GM19238 (cell line): ENCODE data around the gene TPRA1.

ENCODE experiments used
- DNase-seq: peaks from one replicate; pipeline ENCODE4 v3.0.0; 2011; ENCODE audit warnings: low spot score; ENCODE audit not compliant: insufficient read length

TPRA1 gene

DNA sequence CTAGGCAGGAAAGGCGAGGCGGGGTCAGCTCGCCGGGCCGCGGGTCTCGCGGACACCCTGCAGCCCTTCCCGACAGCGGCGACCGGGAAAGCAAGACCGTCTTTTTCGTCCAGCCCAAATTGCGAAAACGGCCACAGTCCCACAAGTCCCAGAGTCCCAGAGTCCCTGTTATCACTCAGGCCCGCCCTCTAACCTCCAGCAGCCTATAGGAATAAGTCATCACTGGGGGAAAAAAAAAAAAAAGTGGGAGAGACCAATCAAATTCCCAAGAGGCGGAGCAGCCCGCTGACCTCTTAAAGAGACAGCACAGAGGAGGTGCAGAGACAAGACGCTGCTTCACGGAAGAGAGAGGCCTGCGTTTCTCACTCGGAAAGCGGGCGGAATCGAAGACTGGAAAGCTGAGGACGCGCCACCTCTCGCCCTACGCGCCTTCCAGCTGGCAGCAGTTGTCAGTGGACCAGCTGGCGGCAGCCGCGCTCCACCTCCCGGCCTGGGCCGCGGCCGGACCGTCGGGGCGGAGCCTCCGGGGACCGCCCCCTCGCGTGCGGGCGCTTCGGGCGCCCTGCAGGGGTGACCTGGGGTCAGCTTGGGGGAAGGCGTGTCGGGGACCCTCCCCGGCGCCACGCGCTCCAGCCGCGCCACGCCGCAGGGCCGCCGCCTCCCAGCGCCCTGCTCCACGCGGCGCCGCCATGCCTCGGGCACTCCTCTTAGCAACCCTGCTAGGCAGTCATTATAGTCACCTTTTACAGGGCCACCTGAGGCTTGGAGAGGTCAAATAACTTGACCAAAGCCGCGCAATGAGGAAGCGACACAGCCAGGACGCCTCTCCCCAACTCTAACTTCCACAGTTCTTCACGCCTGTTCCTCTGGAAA is at the start of gene TPRA1:
Gene TPRA1, minus strand, starts transcription at position 141 of the 873 bp plus-strand sequence. CDS start 10,587 bp downstream, outside the sequence.
- DNase-seq, result peak; percentile 96

DNA sequence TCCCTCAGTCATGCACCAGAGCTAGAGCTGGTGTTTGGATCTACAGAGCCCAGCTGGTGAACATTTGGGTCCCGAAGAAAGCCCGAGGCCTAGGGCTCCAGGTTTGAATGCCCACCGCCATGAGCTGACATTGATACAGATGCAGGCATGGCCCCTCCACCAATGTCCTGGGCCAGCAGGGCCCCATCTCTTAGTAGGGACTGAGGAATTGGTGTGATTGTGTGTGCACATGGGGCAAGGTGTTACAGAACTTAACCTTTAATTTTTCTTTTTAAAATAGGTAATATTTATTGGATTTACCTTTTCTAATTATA is 49.5 kb upstream of the TPRA1 start:
- DNase-seq, result no peak

GRCh38 chr3:127639173-127640041 is 48.9 kb upstream of the TPRA1 start:
- DNase-seq, result no peak

DNA sequence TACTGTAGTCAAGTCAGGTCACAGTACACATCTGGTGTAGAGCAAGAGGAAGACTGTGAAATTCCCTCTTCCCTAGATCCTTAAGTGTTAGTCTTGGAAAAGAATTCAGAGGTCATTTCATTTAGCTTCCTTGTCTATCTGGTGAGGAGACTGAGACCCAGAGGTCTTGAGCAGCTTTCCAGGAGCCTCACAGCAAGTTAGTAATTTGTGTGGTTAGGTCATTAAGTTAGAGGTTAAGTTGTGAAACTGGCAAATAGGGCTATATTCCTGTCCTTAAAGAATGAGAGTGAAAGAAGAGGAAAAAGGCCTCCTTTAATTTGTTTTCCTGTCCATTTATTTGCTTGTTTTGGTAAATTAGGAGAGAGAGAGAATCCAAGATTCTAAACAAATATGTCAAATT is 47.4 kb upstream of the TPRA1 start:
- no peak for DNase-seq

GRCh38 chr3:127637546-127637945 is 47.0 kb upstream of the TPRA1 start:
- DNase-seq, result no peak

GRCh38 chr3:127634653-127635052 is 44.1 kb upstream of the TPRA1 start:
- DNase-seq, result no peak

GRCh38 chr3:127632035-127632820 is 41.7 kb upstream of the TPRA1 start:
- no peak for DNase-seq

DNA sequence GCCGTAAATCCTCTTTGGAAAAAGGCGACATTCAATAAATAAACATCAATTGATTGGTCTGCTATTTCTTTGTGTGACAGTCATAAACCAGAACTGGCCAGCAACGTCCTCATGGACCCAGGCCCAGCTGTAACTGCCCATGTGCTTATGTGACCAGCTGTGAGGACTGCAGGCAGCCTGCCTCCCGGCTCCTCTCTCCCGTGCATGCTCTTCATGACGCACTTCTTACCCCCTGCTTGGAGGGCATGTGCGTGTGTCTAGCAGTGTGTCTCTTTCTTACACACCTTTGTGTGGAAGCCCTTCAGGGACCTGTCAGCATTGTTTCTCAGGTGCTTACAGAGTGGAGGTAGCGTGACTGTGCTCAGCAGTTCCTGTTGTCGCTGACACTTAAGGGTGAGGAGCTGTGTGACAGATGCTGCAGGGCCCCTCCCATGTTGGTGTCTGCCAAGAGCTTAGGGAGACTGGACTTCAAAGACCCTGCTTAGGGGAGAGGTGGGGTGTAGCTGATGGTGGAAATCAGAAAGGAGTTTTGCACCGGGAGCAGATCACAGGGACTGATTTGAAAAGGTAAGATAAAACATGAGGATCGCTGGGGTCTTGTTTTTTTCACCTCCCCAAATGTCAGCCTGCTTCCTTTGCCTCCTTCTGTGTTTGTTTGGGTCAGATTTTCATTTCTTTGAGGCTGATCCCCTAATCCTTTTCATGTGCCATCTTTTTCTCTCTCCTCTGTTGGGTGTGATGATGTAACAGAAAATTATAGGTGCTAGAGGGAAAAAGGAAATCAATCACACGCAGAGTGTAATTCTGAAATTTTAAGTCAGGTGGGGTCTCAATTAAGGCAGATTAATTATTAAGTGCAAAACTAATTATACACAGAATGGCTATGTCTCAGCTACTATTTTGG is 40.5 kb upstream of the TPRA1 start:
- DNase-seq, result no peak

- no peak for DNase-seq
These were observed 39.2 kb upstream of the TPRA1 start for GRCh38 chr3:127629467-127630403.

DNA sequence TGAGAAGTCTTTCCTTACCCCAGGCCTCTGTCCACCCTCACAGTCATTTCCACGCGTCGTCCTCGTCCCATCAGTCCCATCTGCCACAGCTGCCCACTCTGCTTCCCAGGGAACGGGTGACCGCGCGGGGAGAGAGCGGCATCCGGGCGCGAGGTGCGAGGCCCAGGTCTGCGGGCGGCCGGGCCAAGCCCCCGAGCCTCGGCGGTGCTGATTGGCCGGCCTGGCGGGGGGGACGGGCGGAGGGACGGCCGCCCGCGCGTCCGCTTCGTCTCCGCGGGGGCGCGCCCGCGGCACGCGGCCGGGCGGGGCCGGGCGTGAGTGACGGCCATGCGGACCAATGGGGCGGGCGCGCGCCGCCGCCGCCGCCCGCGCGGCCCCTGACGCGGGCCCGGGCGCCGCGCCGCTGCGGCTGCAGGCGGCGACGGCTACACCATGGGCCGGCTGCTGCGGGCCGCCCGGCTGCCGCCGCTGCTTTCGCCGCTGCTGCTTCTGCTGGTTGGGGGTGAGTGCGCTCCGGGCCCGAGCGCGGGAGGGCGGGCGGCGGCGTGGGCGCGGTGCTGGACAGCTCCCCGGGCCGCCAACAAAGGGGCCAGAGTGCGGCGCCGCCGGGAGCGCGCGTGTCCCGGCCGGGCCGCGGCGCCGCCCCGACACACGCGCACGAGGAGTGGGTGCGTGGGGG is 38.4 kb upstream of the TPRA1 start, which contains the start of gene PODXL2:
Gene PODXL2, plus strand, starts transcription at position 398 of the 679 bp plus-strand sequence. Its CDS starts 35 bp downstream, at position 433.
- peak; percentile 60 for DNase-seq

- DNase-seq, result no peak
These were observed 37.9 kb upstream of the TPRA1 start for GRCh38 chr3:127628426-127628787.

DNA sequence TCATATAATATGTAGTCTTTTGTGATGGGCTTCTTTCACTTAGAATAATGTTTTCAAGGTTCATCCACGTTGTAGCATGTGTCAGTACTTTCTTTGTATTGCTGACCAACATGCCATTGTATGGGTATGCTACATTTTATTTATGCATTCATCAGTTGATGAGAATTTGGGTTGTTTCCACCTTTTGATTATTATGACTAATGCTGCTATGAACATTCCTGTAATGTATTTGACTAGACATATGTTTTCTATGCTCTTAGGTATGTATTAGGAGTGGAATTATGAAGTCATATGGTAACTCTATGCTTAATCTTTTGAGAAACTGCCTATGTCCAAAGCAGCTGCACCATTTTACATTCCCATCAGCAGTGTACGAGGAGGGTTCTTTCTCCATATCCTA is 35.3 kb upstream of the TPRA1 start:
- no peak for DNase-seq

GRCh38 chr3:127624063-127624462 is 33.5 kb upstream of the TPRA1 start:
- no peak for DNase-seq

DNA sequence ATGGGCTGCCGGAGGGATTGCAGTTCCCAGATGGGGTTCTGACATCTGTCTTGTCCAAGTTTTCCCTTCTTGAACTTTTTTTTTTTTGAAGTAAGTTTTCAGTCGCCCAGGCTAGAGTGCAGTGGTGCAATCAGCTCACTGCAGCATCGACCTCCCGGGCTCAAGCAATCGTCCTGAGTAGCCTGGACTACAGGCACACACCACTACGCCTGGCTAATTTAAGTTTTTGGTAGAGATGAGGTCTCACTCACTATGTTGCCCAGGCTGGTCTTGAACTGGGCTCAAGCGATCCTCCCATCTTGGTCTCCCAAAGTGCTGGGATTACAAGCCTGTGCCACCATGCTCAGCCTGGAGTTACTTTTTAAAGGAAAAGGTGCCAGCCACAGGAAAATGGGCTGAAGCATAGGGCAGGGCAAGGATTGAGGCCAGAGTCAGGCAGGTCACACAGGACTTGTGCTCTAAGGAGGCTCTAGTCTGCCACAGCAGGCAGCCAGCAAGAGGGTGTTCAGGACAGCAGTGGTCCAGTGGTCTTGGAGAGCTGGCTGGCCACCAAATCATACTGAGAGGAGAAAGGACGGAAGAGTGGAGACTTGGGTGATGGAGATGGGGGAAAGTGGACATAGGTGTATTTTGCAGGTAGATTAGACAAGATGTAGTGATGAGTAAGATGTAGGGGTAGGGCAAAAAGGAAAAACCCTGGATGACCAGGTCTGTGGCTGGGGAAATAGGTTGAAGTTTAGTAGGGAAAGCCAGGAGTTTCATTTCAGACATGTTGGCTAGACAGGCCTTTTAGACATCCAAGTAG is 32.4 kb upstream of the TPRA1 start:
- DNase-seq, result no peak

GRCh38 chr3:127622031-127622430 is 31.5 kb upstream of the TPRA1 start:
- DNase-seq, result no peak

DNA sequence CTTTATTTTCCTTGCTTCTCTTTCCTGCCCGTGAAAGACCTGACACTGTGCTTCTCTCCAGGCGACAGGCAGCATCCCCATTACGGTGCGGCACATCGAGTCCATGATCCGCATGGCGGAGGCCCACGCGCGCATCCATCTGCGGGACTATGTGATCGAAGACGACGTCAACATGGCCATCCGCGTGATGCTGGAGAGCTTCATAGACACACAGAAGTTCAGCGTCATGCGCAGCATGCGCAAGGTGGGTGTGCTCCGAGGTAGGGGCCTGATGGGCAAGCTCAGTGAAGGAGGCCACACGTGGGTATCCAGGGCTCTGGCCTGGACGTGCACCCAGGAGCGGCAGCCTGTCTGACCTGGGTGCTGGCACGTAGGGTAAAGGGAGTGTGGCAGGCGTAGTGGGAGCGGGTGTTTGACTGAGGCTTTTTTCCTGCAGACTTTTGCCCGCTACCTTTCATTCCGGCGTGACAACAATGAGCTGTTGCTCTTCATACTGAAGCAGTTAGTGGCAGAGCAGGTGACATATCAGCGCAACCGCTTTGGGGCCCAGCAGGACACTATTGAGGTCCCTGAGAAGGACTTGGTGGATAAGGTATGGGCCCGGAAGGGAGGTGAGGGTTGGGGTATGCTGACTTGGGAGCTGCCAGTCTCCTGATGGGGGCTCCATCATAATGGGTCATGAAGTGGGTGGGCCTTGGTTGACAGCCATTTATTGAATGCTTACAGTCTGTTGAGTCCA is 30.3 kb upstream of the TPRA1 start:
- DNase-seq, result no peak

DNA sequence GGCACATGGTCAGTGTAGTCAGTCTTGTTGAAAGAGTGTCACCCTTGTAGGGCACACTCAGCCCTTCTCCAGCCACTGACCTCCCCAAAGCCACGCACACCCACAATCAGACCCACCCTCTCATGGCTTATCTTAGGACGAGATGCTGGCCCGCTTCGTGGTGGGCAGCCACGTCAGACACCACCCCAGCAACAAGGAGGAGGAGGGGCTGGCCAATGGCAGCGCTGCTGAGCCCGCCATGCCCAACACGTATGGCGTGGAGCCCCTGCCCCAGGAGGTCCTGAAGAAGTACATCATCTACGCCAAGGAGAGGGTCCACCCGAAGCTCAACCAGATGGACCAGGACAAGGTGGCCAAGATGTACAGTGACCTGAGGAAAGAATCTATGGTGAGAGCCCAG is 28.4 kb upstream of the TPRA1 start:
- DNase-seq, result no peak
